DND-41 (cell line): Measurements from ENCODE around the gene CENPU.

Source experiments
- ATAC-seq: fragments of 200-7000 bp; cut with Tn5 transposase; 3 replicates; pipeline ENCODE4 v1.9.1; 2021; ENCODE audit warnings: low read depth; ENCODE audit not compliant: insufficient read depth
- DNase-seq: peaks from one replicate; pipeline ENCODE4 v3.0.0-alpha.2; 2020
- H2AFZ ChIP-seq: 2 replicates; pipeline ENCODE4 v1.6.0; 2012; ENCODE audit warnings: low read depth, low read length
- H3K27ac ChIP-seq: 2 replicates; pipeline ENCODE4 v1.5.1; 2012; ENCODE audit warnings: low read length, inconsistent platforms
- H3K27me3 ChIP-seq: fragments of 200-600 bp; sonication (generic); 2 replicates; pipeline ENCODE4 v1.6.0; 2012; ENCODE audit warnings: low read length, mild to moderate bottlenecking, inconsistent platforms; ENCODE audit not compliant: insufficient read depth, poor library complexity
- H3K36me3 ChIP-seq: 2 replicates; pipeline ENCODE4 v1.5.1; 2012; ENCODE audit warnings: low read length, inconsistent platforms; ENCODE audit not compliant: insufficient read depth
- H3K4me1 ChIP-seq: 2 replicates; pipeline ENCODE4 v1.5.1; 2012; ENCODE audit warnings: mild to moderate bottlenecking, low read length; ENCODE audit not compliant: insufficient read depth
- H3K4me2 ChIP-seq: 2 replicates; pipeline ENCODE4 v1.6.0; 2012; ENCODE audit warnings: mild to moderate bottlenecking, moderate library complexity, low read length, inconsistent platforms; ENCODE audit not compliant: insufficient read depth
- H3K4me3 ChIP-seq, 2 experiments: fragments of 200-600 bp in 1 of 2; shearing (Covaris generic) in 1 of 2; 2 replicates each; pipeline ENCODE4 v1.5.1; 2012 to 2016; ENCODE audit warnings: inconsistent platforms in 2 of 2, low read length in 2 of 2, mild to moderate bottlenecking in 2 of 2, low read depth in 1 of 2, moderate library complexity in 1 of 2
- H3K79me2 ChIP-seq: 2 replicates; pipeline ENCODE4 v1.6.0; 2012; ENCODE audit warnings: low read length, inconsistent platforms; ENCODE audit not compliant: insufficient read depth
- H3K9ac ChIP-seq: 2 replicates; pipeline ENCODE4 v1.6.0; 2012; ENCODE audit warnings: low read depth, mild to moderate bottlenecking, inconsistent platforms, low read length, moderate library complexity
- H3K9me3 ChIP-seq: 2 replicates; pipeline ENCODE4 v1.5.1; 2012; ENCODE audit warnings: low read length, moderate library complexity, mild to moderate bottlenecking, inconsistent platforms; ENCODE audit not compliant: insufficient read depth, severe bottlenecking
- H4K20me1 ChIP-seq: 2 replicates; pipeline ENCODE4 v1.6.0; 2012; ENCODE audit warnings: low read length; ENCODE audit not compliant: insufficient read depth
- CTCF ChIP-seq: IDR thresholded peaks from 2 replicates; pipeline ENCODE4 v1.5.1; 2012; ENCODE audit warnings: borderline replicate concordance, low read length, moderate library complexity, mild to moderate bottlenecking; ENCODE audit not compliant: poor library complexity, severe bottlenecking; ENCODE audit errors: extremely low read depth
- EZH2 ChIP-seq: IDR thresholded peaks from 3 replicates; pipeline ENCODE4 v1.6.1; 2012; ENCODE audit warnings: borderline replicate concordance, low read depth, mild to moderate bottlenecking, moderate library complexity, low read length, inconsistent platforms; ENCODE audit not compliant: severe bottlenecking

The CENPU gene

GRCh38 chr4:184752496-184753275, 18.8 kb upstream of the CENPU start:
- no peak for ATAC-seq
- no peaks in the 10 kb centered on the region for H4K20me1 ChIP-seq
- TF ChIP-seq EZH2 (no peak), CTCF (no peak)

GRCh38 chr4:184751585-184751956, 17.7 kb upstream of the CENPU start:
- Histone ChIP-seq H3K27me3 (peaks cover 4% of the 10 kb centered on the region), H3K4me3 (no peak overlapping the region), H3K4me1 (peaks cover under 1% of the 10 kb centered on the region; the same call in 1 of the 2 replicates), H3K79me2 (no peaks in the 10 kb centered on the region), H2AFZ (no peak overlapping the region), H3K36me3 (no peaks in the 10 kb centered on the region), H3K9me3 (no peaks in the 10 kb centered on the region), H3K27ac (no peak overlapping the region), H4K20me1 (no peaks in the 10 kb centered on the region), H3K4me2 (no peak overlapping the region), H3K9ac (no peak overlapping the region)
- ATAC-seq (no peak), DNase-seq (no peak)
- no peak for TF ChIP-seq CTCF
- no peak for TF ChIP-seq EZH2

More at GRCh38 chr4:184752496-184753275, 18.8 kb upstream of the CENPU start:
- Histone ChIP-seq H3K4me1 (no peaks in the 10 kb centered on the region), H3K9ac (no peak overlapping the region), H3K4me3 (no peak overlapping the region), H3K36me3 (no peaks in the 10 kb centered on the region), H3K79me2 (no peaks in the 10 kb centered on the region), H2AFZ (no peak overlapping the region), H3K27me3 (no peaks in the 10 kb centered on the region), H3K27ac (no peak overlapping the region), H3K9me3 (no peaks in the 10 kb centered on the region), H3K4me2 (no peak overlapping the region)
- no peak for DNase-seq

- peaks cover 6% of the 10 kb centered on the region; the same call in 1 of the 2 replicates for H3K4me1 ChIP-seq
- H2AFZ ChIP-seq: no peak overlapping the region
- no peaks in the 10 kb centered on the region for H3K79me2 ChIP-seq
- H3K36me3 ChIP-seq: no peaks in the 10 kb centered on the region
- peaks cover 4% of the 10 kb centered on the region for H3K27me3 ChIP-seq
- H3K27ac ChIP-seq: no peak overlapping the region
- no peak for ATAC-seq
- H3K4me2 ChIP-seq: no peak overlapping the region
- no peak overlapping the region for H3K4me3 ChIP-seq
- TF ChIP-seq CTCF (no peak), EZH2 (no peak)
- H3K9ac ChIP-seq: no peak overlapping the region
- no peaks in the 10 kb centered on the region for H4K20me1 ChIP-seq
- H3K9me3 ChIP-seq: no peaks in the 10 kb centered on the region
- no peak for DNase-seq
Observed at GRCh38 chr4:184750926-184751584, 17.2 kb upstream of the CENPU start.
